HepG2 (cell line): ENCODE results near the gene PPP2R5D. TPM values are rescaled to one million over a fixed set of nuclear protein-coding genes. Genes with fewer than 3 reads are reported as not detected.

Experiments used
- AGO1 ChIP-seq: fragments of 200-400 bp; formaldehyde crosslinking; IDR thresholded peaks from 2 replicates; pipeline ENCODE4 v1.6.1; 2017; ENCODE audit warnings: mild to moderate bottlenecking, low read depth, low read length, moderate library complexity; ENCODE audit not compliant: poor library complexity, severe bottlenecking
- MYC ChIP-seq: sonication (generic); formaldehyde crosslinking; IDR thresholded peaks from 2 replicates; pipeline ENCODE4 v1.9.0; 2021; ENCODE audit warnings: missing genetic modification reagents, borderline replicate concordance
- PRDM4 ChIP-seq: sonication (generic); formaldehyde crosslinking; IDR thresholded peaks from 2 replicates; pipeline ENCODE4 v1.9.0; 2021; ENCODE audit warnings: missing genetic modification reagents, borderline replicate concordance
- RFX3 ChIP-seq: IDR thresholded peaks from 2 replicates; pipeline ENCODE4 v1.6.1; 2016; ENCODE audit warnings: missing biosample characterization, missing genetic modification reagents
- SMAD1 ChIP-seq: sonication (generic); formaldehyde crosslinking; IDR thresholded peaks from 2 replicates; pipeline ENCODE4 v1.4.0; 2020; ENCODE audit warnings: missing genetic modification reagents, low read depth, mild to moderate bottlenecking, borderline replicate concordance
- SP2 ChIP-seq: sonication (generic); formaldehyde crosslinking; IDR thresholded peaks from 2 replicates; pipeline ENCODE4 v1.5.1; 2020; ENCODE audit warnings: mild to moderate bottlenecking, missing genetic modification reagents
- TEF ChIP-seq: sonication (generic); formaldehyde crosslinking; IDR thresholded peaks from 2 replicates; pipeline ENCODE4 v1.5.0; 2020; ENCODE audit warnings: missing genetic modification reagents
- ZBTB25 ChIP-seq: IDR thresholded peaks from 2 replicates; pipeline ENCODE4 v1.6.1; 2018; ENCODE audit warnings: missing genetic modification reagents
- ZBTB42 ChIP-seq: sonication (generic); formaldehyde crosslinking; IDR thresholded peaks from 2 replicates; pipeline ENCODE4 v1.5.0; 2020; ENCODE audit warnings: mild to moderate bottlenecking, missing genetic modification reagents
- ZMYM4 ChIP-seq: sonication (generic); formaldehyde crosslinking; IDR thresholded peaks from 2 replicates; pipeline ENCODE4 v1.8.1; 2023; ENCODE audit warnings: mild to moderate bottlenecking, missing genetic modification reagents
- ZNF10 ChIP-seq: sonication (generic); formaldehyde crosslinking; IDR thresholded peaks from 2 replicates; pipeline ENCODE4 v1.4.0; 2020; ENCODE audit warnings: mild to moderate bottlenecking, low read depth, missing genetic modification reagents, borderline replicate concordance
- ZNF121 ChIP-seq: sonication (generic); formaldehyde crosslinking; IDR thresholded peaks from 2 replicates; pipeline ENCODE4 v1.5.0; 2020; ENCODE audit warnings: mild to moderate bottlenecking, missing genetic modification reagents
- ZNF143 ChIP-seq: sonication (generic); formaldehyde crosslinking; IDR thresholded peaks from 2 replicates; pipeline ENCODE4 v1.4.0; 2020; ENCODE audit warnings: missing genetic modification reagents
- ZNF276 ChIP-seq: sonication (generic); formaldehyde crosslinking; IDR thresholded peaks from 2 replicates; pipeline ENCODE4 v1.4.0; 2020; ENCODE audit warnings: mild to moderate bottlenecking, low read depth, missing genetic modification reagents
- ZNF430 ChIP-seq: sonication (generic); formaldehyde crosslinking; IDR thresholded peaks from 2 replicates; pipeline ENCODE4 v1.9.0; 2021; ENCODE audit warnings: mild to moderate bottlenecking, missing genetic modification reagents
- ZNF44 ChIP-seq: sonication (generic); formaldehyde crosslinking; IDR thresholded peaks from 2 replicates; pipeline ENCODE4 v1.5.1; 2020; ENCODE audit warnings: mild to moderate bottlenecking, missing genetic modification reagents
- ZNF597 ChIP-seq: sonication (generic); formaldehyde crosslinking; IDR thresholded peaks from 2 replicates; pipeline ENCODE4 v1.5.0; 2020; ENCODE audit warnings: missing genetic modification reagents
- ZNF777 ChIP-seq: sonication (generic); formaldehyde crosslinking; IDR thresholded peaks from 2 replicates; pipeline ENCODE4 v1.4.0; 2020; ENCODE audit warnings: missing genetic modification reagents
- ZZZ3 ChIP-seq: sonication (generic); formaldehyde crosslinking; IDR thresholded peaks from 2 replicates; pipeline ENCODE4 v1.4.0; 2020; ENCODE audit warnings: missing genetic modification reagents, mild to moderate bottlenecking, borderline replicate concordance
- polyA plus RNA-seq, 8 experiments: library from polyadenylated mRNA; depleted of rRNA in 3 of 8; stranded (reverse) in 7 of 8; unstranded in 1 of 8; fragments of >200 nt; fragmentation: Illumina TruSeq in 4 of 8; extraction: Trizol in 4 of 8; gene quantifications; 2 replicates each; pipeline versions ENCODE4 v1.2.1 to v1.2.3, GENCODE V29; 2011 to 2016; ENCODE audit warnings: low read depth in 4 of 8, missing spikeins in 1 of 8, mixed read lengths in 1 of 8; ENCODE audit not compliant: insufficient read depth in 1 of 8
- total RNA-seq, 5 experiments: library from RNA; depleted of rRNA; stranded (reverse); fragments of >200 nt; fragmentation: Illumina TruSeq; extraction: Trizol; gene quantifications; 2 replicates each; pipeline ENCODE4 v1.2.3, GENCODE V29; 2016; ENCODE audit warnings: low read depth in 1 of 5

Gene PPP2R5D
- total and polyA plus RNA-seq, 2 of the 13 experiments (the other 11 are each of a cell fraction or from before 2014, with no cell fraction given): 53.7 to 60.4 TPM

GRCh38 chr6:42978839-42979522 lies 5.4 kb upstream of the PPP2R5D start, which contains the start of gene PEX6 (continued):
- TF ChIP-seq ZNF10 (CRISPR knock-in tag): no peak
- TF ChIP-seq ZMYM4: peak; percentile 76
- 0 out of 2 replicates have a peak, but pooled peaks have one; percentile 41 for TF ChIP-seq ZZZ3 (CRISPR knock-in tag)
- TF ChIP-seq ZNF430 (CRISPR knock-in tag): no peak
- peak; percentile 59 for TF ChIP-seq ZNF143 (CRISPR knock-in tag)
- TF ChIP-seq ZNF121 (CRISPR knock-in tag): peak; percentile 55; the same call in 1 of the 2 replicates
- TF ChIP-seq SMAD1 (CRISPR knock-in tag): peak; percentile 97; the same call in 1 of the 2 replicates
- no peak for TF ChIP-seq AGO1
- TF ChIP-seq ZBTB42 (CRISPR knock-in tag): peak; percentile 87; the same call in 1 of the 2 replicates
- peak; percentile 84 for TF ChIP-seq ZBTB25 (CRISPR knock-in tag)
- TF ChIP-seq RFX3 (CRISPR knock-in tag): no peak
- no peak; the same call in none of the 2 replicates for TF ChIP-seq TEF (CRISPR knock-in tag)
- no peak; the same call in 1 of the 2 replicates for TF ChIP-seq ZNF276 (CRISPR knock-in tag)
- peak; percentile 68; the same call in 1 of the 2 replicates for TF ChIP-seq MYC
- TF ChIP-seq ZNF597 (CRISPR knock-in tag): no peak
- TF ChIP-seq ZNF777 (CRISPR knock-in tag): 0 out of 2 replicates have a peak, but pooled peaks have one; percentile 4
- peak; percentile 92; the same call in 1 of the 2 replicates for TF ChIP-seq ZNF44 (CRISPR knock-in tag)
- TF ChIP-seq SP2 (CRISPR knock-in tag): peak; percentile 56
- TF ChIP-seq PRDM4 (CRISPR knock-in tag): no peak
